Fibroblast of the conjunctiva (primary cell): ENCODE results near the gene YEATS4.

Experiments
- DNase-seq: peaks from one replicate; pipeline ENCODE4 v3.0.0-alpha.2; 2010; ENCODE audit warnings: low read depth

Gene YEATS4

DNA sequence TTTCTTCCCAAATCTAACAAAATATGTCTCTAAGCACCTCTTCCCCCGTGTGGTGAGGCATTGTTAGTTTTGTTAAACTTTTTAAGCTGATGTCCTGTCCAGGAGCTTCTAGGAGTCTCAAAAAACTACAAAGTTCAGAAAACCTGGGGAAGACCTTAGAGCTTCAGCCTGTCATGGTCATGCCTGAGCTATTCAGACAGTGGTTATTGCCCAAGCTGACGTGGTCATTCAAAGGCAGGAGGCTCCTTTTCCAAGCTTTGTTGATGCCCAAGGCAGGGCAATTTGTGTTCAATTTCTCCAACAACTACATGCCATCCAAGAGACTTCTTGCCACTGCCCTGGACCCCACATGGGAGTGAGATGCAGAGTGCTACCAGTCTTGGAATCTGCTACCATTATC, 17.1 kb upstream of the YEATS4 start:
- DNase-seq, result no peak

- no peak for DNase-seq
Measured at GRCh38 chr12:69343357-69343756, 16.2 kb upstream of the YEATS4 start.

DNA sequence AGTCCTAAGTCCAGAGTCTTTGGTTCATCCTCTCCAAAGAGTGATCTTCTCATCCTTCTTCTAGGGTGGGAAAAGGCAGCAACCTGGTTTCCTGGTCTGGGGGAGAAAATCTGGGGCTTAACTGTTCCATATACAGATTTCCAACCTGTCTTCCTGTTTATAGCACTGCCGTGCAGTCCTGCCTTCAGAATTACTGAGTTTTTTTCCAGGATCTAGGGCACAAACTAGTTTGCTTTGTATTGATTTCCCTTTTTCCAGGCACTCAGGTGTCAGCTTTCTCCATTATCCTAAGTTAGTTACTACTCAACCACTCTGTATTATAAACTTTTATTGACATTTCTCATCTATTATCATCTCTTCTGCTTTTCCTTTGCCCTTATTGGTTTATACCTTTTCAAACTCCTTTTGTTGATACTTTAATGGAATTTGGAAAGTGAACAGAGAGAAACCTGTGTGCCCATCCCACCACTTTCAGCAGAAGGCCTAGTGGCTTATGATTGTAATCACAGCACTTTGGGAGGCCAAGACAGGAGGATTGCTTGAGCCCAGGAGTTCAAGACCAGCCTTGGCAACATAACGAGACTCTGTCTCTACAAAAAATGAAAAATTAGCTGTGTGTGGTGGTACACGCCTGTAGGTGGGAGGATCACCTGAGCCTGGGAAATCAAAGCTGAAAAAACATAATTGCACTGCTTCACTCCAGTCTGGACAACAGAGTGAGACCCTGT, 15.5 kb upstream of the YEATS4 start:
- DNase-seq, result no peak

DNA sequence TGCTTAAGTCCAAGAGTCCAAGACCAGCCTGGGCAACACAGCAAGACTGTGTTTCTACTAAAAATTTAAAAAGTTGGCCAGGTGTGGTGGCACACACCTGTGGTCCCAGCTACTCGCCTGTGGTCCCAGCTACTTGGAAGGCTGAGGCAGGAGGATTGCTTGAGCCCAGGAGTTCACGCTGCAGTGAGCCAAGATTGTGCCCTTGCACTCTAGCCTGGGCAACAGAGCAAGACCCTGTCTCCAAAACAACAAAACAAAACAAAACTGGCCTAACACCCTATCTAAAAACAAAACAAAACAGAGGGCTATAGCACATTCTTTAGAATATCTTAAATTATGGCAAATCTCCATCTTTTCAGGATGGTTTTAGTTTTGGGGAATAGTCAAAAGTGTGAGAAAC, 14.5 kb upstream of the YEATS4 start:
- no peak for DNase-seq

DNA sequence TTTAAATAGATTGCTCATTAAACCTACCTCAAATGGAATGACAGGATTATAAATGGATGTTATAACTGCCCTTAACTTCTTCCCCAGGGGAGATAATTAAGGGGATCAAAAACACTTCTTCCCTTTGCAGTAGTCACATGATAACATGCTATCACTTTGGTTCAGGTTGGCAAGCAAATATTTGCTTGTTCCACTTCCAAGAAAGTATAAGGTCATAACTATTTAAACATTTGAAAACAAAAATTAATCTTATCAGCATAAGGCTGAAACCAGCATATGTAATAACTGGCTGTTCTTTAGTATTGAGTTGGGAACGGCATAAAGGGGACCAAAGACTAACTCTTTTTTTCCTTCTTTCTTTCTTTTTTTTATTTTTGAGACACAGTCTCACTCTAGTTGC, 13.8 kb upstream of the YEATS4 start:
- DNase-seq, result no peak

DNA sequence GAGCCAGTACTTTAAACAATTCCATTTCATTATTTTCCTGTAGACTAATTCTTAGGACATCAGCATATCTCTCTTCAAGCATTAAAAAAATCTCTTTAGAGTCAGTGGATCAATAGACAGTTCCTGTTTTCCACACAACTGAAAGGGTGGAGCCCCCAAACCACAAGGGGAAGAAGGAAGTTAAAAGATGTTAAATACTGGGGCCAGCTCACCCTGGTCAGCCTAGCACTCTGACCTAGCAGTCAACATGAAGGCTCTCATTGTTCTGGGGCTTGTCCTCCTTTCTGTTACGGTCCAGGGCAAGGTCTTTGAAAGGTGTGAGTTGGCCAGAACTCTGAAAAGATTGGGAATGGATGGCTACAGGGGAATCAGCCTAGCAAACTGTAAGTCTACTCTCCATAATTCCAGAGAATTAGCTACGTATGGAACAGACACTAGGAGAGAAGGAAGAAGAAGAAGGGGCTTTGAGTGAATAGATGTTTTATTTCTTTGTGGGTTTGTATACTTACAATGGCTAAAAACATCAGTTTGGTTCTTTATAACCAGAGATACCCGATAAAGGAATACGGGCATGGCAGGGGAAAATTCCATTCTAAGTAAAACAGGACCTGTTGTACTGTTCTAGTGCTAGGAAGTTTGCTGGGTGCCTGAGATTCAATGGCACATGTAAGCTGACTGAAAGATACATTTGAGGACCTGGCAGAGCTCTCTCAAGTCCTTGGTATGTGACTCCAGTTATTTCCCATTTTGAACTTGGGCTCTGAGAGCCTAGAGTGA, 11.2 kb upstream of the YEATS4 start, which contains the start of gene LYZ:
LYZ (plus strand) TSS at position 220 of the 777 bp plus-strand sequence; CDS start at position 248, 28 bp downstream.
- DNase-seq, result no peak

DNA sequence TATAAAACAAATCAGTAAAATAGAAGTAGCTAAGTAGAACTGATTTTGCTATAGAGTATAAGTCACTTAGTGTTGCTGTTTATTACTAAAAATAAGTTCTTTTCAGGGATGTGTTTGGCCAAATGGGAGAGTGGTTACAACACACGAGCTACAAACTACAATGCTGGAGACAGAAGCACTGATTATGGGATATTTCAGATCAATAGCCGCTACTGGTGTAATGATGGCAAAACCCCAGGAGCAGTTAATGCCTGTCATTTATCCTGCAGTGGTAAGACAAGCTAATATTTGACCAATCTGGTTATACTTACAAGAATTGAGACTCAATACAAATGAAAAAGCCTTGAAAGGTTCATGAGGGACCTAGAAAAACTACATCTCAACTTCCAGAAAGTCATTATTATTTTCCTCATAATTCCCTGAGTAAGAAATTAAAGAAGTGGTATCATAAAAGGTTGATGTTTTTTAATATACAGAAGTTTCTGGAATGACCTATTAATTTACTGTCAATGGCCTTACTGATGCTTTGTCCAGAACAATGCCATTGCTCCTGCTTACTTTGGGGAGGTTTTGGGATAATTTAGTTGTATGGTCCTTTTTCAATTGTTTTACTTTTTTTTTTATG, 9.4 kb upstream of the YEATS4 start:
- no peak for DNase-seq

DNA sequence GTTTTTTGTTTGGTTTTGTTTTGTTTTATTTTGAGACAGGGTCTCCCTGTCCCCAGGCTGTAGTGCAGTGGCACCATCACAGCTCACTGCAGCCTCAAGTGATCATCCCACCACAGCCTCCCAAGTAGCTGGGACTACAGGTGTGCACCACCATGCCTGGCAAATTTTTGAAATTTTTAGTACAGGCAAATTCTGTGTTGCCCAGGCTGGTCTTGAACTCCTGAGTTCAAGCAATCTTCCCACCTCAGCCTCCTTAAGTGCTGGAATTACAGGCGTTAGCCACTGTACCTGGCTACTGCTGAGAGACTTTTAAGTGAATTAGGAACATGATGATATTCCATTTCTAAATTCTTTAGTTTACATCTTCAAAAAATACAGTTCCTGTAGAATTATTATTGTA, 8.8 kb upstream of the YEATS4 start:
- DNase-seq, result no peak

- DNase-seq, result no peak
Measured at GRCh38 chr12:69351462-69352236, 7.9 kb upstream of the YEATS4 start.

- no peak for DNase-seq
Measured at GRCh38 chr12:69352904-69353303, 6.6 kb upstream of the YEATS4 start.

GRCh38 chr12:69354172-69354555, 5.4 kb upstream of the YEATS4 start:
- DNase-seq, result no peak

DNA sequence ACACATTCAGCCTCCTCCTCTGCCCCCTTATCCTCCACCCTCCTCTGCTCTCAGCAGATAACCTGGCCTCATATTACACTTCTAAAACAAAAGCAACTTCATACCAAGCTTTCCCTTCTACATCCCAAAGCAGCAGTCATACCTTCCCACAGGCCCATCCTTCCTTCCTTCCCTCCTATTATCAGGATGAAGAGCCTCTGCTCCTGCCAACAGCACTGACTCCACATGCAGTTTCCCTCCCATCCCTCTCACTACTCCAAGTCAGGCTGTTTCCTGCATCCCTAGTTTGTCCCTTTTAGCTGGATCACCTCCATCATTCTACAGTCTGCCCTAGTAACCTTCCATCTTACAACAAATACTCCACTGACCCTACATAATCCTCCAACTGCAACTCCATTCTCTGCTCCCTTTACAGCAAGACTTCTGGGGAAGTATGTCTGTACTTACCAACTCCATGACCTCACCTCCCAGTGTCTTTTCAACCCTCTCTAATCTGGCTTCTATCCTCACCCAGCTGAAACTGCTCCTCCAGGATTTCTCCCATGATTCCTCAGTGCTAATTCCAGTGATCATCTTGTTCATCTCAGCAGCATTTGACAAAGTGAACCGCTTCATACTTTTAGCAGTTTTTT, 4.9 kb upstream of the YEATS4 start:
- DNase-seq, result no peak

- no peak for DNase-seq
Measured at GRCh38 chr12:69355363-69356028, 4.0 kb upstream of the YEATS4 start.

DNA sequence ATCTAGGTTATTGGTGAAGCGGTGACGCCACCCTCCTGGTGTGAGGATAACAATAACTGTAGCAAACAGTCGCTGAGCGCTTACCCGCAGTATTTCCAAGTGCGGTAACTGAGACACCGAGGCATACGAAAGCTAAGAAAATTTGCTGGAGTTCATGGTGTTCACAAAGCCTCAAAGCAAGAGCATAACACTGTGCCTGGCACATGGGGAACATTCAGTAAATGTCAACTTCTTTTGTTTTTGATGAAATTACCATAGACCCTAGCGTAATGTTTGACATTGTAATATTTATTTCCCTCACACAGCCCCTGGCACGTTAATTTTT, 767 bp downstream of the YEATS4 start:
- no peak for DNase-seq

GRCh38 chr12:69366796-69367195, 7.3 kb downstream of the YEATS4 start:
- DNase-seq, result no peak

- DNase-seq, result no peak
Measured at GRCh38 chr12:69368171-69368570, 8.6 kb downstream of the YEATS4 start.

DNA sequence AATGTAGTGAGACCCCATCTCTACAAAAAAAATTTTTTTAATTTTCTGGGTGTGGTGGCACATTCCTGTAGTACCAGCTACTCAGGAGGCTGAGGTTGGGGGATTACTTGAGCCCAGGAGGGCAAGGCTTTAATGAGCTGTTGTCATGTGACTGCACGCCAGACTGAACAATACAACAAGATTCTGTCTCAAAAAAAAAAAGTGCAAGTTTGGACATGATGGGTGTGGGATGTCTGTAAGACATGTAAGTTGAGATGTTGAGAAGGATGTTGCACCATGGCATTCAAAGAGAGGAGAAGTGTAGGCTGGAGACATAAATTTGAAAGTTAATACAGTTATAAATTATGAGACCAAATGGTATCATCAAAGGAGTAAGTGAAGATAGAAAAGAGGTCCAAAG, 23.5 kb downstream of the YEATS4 start:
- no peak for DNase-seq

DNA sequence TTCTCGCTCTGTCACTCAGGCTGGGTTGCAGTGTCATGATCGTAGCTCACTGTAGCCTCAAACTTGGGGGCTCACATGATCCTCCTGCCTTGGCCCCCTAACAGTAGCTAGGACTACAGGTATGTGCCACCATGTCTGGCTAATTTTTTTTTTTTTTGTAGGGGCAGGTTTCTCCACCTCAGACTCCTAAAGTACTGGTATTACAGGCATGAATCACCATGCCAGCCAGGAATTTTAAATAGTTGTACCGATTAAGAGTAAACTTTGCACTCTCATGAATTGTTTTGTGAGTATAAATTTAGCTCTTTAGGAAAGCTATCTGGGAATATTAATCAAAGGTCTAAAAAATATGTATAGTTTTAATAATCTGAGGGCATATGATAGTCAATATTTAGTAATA, 25.5 kb downstream of the YEATS4 start:
- no peak for DNase-seq

- no peak for DNase-seq
Measured at GRCh38 chr12:69386921-69387320, 27.4 kb downstream of the YEATS4 start.

GRCh38 chr12:69388371-69388770, 28.8 kb downstream of the YEATS4 start:
- peak; percentile 58 for DNase-seq

DNA sequence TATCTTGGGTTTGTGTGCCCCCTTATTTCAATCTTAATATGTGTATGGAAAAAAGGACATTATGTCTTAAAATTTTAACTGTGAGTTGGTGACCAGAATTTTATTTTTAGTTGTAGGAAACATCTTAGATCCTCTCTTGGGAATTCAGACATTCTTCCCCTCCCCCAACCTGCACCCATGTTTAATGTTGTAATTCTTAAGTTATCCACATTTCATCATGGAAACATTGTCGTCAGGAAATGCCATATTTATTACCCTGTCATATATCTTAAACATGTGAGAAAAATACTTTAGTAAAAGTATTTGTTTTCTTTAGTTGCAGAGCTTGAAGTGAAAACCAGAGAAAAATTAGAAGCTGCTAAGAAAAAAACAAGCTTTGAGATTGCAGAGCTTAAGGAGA, 30.3 kb downstream of the YEATS4 start:
- DNase-seq, result peak; percentile 3
